Measurements from ENCODE around the gene SOHLH2.

DNA sequence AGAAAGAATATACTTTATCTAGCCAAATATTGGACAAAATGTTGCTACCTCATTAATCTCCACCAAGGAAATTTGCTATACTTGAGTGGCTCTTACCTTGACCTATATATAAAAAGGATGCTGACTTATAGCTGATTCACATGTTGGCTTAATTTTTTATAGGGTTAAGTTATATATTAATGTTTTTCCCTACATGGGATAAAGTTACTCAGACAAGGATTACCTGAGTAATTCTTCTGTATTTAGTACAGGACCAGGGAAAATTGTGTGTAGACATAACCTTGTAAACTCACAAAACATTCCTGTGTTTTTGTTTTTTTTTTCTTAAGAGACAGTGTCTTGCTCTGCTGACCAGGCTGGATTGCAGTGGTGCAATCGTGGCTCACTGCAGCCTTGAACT, 30.6 kb upstream of the SOHLH2 start:
- TF ChIP-seq, protein P1, sequence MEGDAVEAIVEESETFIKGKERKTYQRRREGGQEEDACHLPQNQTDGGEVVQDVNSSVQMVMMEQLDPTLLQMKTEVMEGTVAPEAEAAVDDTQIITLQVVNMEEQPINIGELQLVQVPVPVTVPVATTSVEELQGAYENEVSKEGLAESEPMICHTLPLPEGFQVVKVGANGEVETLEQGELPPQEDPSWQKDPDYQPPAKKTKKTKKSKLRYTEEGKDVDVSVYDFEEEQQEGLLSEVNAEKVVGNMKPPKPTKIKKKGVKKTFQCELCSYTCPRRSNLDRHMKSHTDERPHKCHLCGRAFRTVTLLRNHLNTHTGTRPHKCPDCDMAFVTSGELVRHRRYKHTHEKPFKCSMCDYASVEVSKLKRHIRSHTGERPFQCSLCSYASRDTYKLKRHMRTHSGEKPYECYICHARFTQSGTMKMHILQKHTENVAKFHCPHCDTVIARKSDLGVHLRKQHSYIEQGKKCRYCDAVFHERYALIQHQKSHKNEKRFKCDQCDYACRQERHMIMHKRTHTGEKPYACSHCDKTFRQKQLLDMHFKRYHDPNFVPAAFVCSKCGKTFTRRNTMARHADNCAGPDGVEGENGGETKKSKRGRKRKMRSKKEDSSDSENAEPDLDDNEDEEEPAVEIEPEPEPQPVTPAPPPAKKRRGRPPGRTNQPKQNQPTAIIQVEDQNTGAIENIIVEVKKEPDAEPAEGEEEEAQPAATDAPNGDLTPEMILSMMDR (IDR thresholded peaks at IDR 0.05), result no peak
- no peak for TF ChIP-seq POLR2A (IDR thresholded peaks at IDR 0.05)
